ENCODE data around the gene CEBPG.

Gene CEBPG

DNA sequence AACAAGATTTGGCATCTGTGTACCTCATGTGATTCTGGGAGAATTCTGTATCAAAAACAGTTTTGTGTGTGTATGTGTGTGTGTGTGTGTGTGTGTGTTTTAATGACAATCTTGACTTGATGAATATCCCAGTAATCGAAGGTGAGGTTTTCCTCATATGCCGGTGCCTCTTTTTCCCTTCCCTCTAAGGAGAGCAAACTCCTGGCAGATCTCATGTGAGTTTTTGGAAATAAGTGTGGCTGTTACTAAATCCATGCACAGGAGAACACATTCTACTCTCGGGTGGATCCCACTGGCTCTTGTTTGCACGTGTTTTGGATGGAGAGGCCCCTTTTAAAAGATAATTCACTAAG is 29.0 kb upstream of the CEBPG start:
- DNase-seq: no peak
- Mint-ChIP-seq H3K36me3 (no peaks in the 10 kb centered on the region), H3K27me3 (peaks cover 51% of the 10 kb centered on the region), H3K4me3 (no peak overlapping the region), H3K4me1 (no peaks in the 10 kb centered on the region), H3K9me3 (no peaks in the 10 kb centered on the region), H3K27ac (no peak overlapping the region)
- CTCF ChIA-PET: no interaction called here

DNA sequence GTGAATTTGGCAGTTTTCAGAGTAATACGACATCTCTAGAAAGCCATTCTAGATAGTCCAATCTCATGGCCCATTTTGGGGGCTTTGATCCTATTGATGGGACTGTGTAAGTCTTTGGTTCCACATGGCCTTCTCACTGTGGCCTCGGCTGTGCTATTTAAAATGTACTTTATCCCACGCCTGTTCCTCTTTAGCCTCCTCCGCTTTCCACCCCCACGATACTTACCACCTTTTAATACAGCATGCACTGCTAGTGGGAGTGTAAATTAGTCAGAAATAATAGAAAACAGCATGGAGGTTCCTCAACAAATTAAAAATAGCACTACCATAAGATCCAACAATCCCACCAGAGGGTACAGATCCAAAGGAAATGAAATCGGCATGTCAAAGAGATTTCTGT is 28.3 kb upstream of the CEBPG start:
- Mint-ChIP-seq H3K27me3 (peaks cover 50% of the 10 kb centered on the region), H3K4me3 (no peak overlapping the region), H3K27ac (no peak overlapping the region), H3K36me3 (no peaks in the 10 kb centered on the region), H3K9me3 (no peaks in the 10 kb centered on the region), H3K4me1 (no peaks in the 10 kb centered on the region)
- no peak for DNase-seq
- CTCF ChIA-PET: no interaction called here

GRCh38 chr19:33346665-33347064 is 26.8 kb upstream of the CEBPG start:
- CTCF ChIA-PET: no interaction called here
- Mint-ChIP-seq H3K36me3 (no peaks in the 10 kb centered on the region), H3K4me3 (no peak overlapping the region), H3K27ac (no peak overlapping the region), H3K9me3 (no peaks in the 10 kb centered on the region), H3K4me1 (no peaks in the 10 kb centered on the region), H3K27me3 (peaks cover 36% of the 10 kb centered on the region)
- no peak for DNase-seq

DNA sequence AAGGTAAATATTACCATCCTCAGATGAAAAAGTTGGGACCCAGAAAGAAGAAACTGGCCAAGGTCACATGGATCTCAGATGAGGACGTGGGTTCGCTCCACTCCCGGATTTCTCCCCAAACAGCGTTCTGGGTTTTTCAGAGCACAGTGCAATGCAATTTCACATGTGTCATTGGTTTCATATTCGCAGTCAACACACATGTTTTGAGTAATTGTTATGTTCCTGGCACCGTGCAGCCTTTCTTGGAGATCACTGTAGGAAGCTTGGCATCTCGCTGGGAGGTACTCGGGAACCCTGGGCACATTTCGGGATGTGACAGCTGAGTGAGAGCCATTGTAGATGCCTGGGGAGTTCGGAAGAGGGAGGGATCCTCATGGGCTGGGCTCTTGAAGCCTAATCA is 26.2 kb upstream of the CEBPG start:
- DNase-seq: no peak
- H3K4me1 Mint-ChIP-seq: no peaks in the 10 kb centered on the region

DNA sequence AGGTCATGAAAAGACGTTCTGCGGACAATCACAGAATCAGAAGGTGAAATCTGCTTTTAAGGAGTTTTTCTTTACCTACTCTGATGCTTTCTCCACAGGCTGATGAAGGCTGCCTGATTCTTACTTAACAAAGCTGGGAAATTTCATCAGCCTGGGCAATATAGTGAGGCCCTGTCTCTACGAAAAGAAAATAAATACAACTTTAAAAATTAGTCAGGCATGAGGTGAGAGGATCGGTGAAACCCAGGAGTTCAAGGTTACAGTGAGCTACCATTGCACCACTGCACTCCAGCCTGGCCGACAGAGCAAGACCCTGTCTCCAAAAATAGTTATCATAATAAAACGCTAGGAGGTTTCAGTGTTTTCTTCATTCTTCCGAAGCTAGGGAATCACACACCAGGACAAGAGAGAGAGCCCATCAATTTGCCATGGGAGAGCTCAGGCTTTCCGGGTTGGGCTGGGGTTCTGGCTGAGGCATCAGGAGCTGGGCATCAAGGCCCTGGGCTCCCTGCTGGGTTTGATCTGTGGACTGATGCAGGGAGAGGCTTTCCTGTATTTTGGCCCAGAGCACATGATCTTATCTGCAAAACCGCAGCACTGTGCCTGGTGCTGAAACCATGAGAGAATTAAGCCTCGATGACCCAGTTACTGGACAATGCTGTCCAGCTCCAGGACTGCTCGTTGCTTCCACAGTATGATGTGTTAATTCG is 25.1 kb upstream of the CEBPG start:
- no peak overlapping the region for H3K27ac Mint-ChIP-seq
- H3K27me3 Mint-ChIP-seq: peaks cover 30% of the 10 kb centered on the region
- no peaks in the 10 kb centered on the region for H3K9me3 Mint-ChIP-seq
- H3K4me3 Mint-ChIP-seq: no peak overlapping the region
- no peaks in the 10 kb centered on the region for H3K4me1 Mint-ChIP-seq
- CTCF ChIA-PET: no interaction called here
- DNase-seq: no peak
- no peaks in the 10 kb centered on the region for H3K36me3 Mint-ChIP-seq

More for the DNA sequence above, 26.2 kb upstream of the CEBPG start:
- peaks cover 34% of the 10 kb centered on the region for H3K27me3 Mint-ChIP-seq
- H3K36me3 Mint-ChIP-seq: no peaks in the 10 kb centered on the region
- CTCF ChIA-PET: no interaction called here
- H3K4me3 Mint-ChIP-seq: no peak overlapping the region
- H3K27ac Mint-ChIP-seq: no peak overlapping the region
- H3K9me3 Mint-ChIP-seq: no peaks in the 10 kb centered on the region

GRCh38 chr19:33349319-33350289 is 23.9 kb upstream of the CEBPG start:
- Mint-ChIP-seq H3K27ac (no peak overlapping the region), H3K4me1 (no peaks in the 10 kb centered on the region), H3K4me3 (no peak overlapping the region), H3K9me3 (no peaks in the 10 kb centered on the region), H3K27me3 (peaks cover 21% of the 10 kb centered on the region), H3K36me3 (no peaks in the 10 kb centered on the region)
- no peak for DNase-seq
- CTCF ChIA-PET: no interaction called here

- no peak overlapping the region for H3K27ac Mint-ChIP-seq
- H3K4me1 Mint-ChIP-seq: no peaks in the 10 kb centered on the region
- H3K36me3 Mint-ChIP-seq: no peaks in the 10 kb centered on the region
- peaks cover 3% of the 10 kb centered on the region for H3K9me3 Mint-ChIP-seq
- DNase-seq: no peak
- no peak overlapping the region for H3K4me3 Mint-ChIP-seq
- peaks cover 19% of the 10 kb centered on the region for H3K27me3 Mint-ChIP-seq
- CTCF ChIA-PET: no interaction called here
These were observed 22.8 kb upstream of the CEBPG start for GRCh38 chr19:33350538-33351309.

- peaks cover 19% of the 10 kb centered on the region for H3K27me3 Mint-ChIP-seq
- peaks cover 5% of the 10 kb centered on the region for H3K9me3 Mint-ChIP-seq
- H3K4me1 Mint-ChIP-seq: no peaks in the 10 kb centered on the region
- H3K36me3 Mint-ChIP-seq: no peaks in the 10 kb centered on the region
- CTCF ChIA-PET: no interaction called here
- H3K27ac Mint-ChIP-seq: no peak overlapping the region
- no peak for DNase-seq
- no peak overlapping the region for H3K4me3 Mint-ChIP-seq
These were observed 18.0 kb upstream of the CEBPG start for GRCh38 chr19:33355535-33355934.

DNA sequence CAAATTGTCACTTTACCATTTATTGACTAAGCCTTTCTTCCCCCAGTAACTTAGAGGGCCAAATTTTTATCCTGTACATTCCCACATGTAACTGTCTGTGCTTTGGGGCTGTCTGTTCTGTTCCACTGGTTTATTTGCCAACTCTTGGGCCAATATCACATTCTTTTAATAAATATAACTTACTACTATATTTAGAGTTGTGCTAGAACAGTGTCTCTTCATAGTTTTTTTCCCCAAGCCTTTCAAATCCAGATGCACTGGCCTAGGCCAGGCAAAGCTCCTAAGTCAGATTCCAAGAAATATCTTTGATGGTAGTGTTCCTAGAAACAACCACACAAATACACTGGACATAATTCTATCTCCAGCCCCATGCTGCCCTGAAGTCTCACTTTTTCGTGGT is 16.0 kb upstream of the CEBPG start:
- H3K4me3 Mint-ChIP-seq: no peak overlapping the region
- no peak for DNase-seq
- peaks cover 29% of the 10 kb centered on the region for H3K27me3 Mint-ChIP-seq
- no peaks in the 10 kb centered on the region for H3K4me1 Mint-ChIP-seq
- H3K36me3 Mint-ChIP-seq: no peaks in the 10 kb centered on the region
- peaks cover 5% of the 10 kb centered on the region for H3K9me3 Mint-ChIP-seq
- H3K27ac Mint-ChIP-seq: no peak overlapping the region
- CTCF ChIA-PET: no interaction called here

- CTCF ChIA-PET: interaction anchor here (0.5 kb wide), 1 partner anchor 945 kb away, joined by 3 read pairs; no protein-coding TSS in a partner anchor
- no peak overlapping the region for H3K4me3 Mint-ChIP-seq
These were observed 15.1 kb upstream of the CEBPG start for GRCh38 chr19:33358408-33358807.

DNA sequence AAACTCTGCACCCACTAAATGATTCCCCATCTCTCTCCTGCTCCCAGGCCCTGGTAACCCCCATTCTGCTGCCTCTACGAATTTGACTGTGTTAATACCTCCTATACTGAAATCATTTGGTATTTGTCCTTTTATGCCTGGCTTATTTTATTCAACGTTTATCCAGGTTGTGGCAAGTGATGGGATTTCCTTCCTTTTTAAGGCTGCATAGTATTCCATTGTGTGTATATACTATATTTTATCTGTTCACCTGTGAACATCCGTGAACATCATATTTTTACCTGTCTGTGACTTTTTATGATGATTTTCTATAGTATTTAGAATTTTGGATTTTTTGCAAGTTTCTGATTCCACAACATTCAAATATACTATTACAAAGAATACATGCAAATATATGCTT is 13.9 kb upstream of the CEBPG start:
- H3K27ac Mint-ChIP-seq: no peak overlapping the region
- no peak for DNase-seq
- no peaks in the 10 kb centered on the region for H3K36me3 Mint-ChIP-seq
- H3K27me3 Mint-ChIP-seq: peaks cover 41% of the 10 kb centered on the region
- H3K4me3 Mint-ChIP-seq: no peak overlapping the region
- CTCF ChIA-PET: interaction anchor here (1.3 kb wide), 1 partner anchor 235 kb away, joined by 3 read pairs; no protein-coding TSS in a partner anchor
- H3K4me1 Mint-ChIP-seq: no peaks in the 10 kb centered on the region
- H3K9me3 Mint-ChIP-seq: peaks cover 5% of the 10 kb centered on the region

More at GRCh38 chr19:33358408-33358807, 15.1 kb upstream of the CEBPG start:
- Mint-ChIP-seq H3K27ac (no peak overlapping the region), H3K27me3 (peaks cover 32% of the 10 kb centered on the region), H3K4me1 (no peaks in the 10 kb centered on the region), H3K36me3 (no peaks in the 10 kb centered on the region), H3K9me3 (peaks cover 5% of the 10 kb centered on the region)
- DNase-seq: no peak

- Mint-ChIP-seq H3K9me3 (no peaks in the 10 kb centered on the region), H3K27ac (no peak overlapping the region), H3K36me3 (no peaks in the 10 kb centered on the region), H3K4me3 (no peak overlapping the region), H3K4me1 (no peaks in the 10 kb centered on the region), H3K27me3 (peaks cover 62% of the 10 kb centered on the region)
- no peak for DNase-seq
- CTCF ChIA-PET: no interaction called here
These were observed 10.8 kb upstream of the CEBPG start for GRCh38 chr19:33362508-33363228.

DNA sequence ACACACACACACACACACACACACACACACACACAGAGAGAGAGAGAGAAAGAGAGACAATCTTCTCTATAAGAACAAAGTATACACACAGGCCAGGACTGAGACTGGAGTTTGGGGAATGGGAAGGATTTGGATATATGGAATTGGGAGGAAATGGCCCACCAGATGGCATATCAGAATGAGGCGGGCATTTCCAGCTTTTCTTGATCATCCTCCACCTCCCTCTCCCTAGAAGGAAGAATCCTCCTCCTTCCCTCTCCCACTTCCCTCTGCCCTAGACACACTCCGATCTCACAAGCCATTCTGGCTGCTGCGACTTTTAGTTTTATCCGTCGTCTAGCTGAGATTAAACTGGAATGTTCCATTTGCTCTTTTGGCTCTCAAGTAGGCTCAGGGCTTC is 10.0 kb upstream of the CEBPG start:
- H3K27me3 Mint-ChIP-seq: peaks cover 59% of the 10 kb centered on the region
- H3K27ac Mint-ChIP-seq: no peak overlapping the region
- CTCF ChIA-PET: no interaction called here
- no peaks in the 10 kb centered on the region for H3K9me3 Mint-ChIP-seq
- no peak overlapping the region for H3K4me3 Mint-ChIP-seq
- H3K4me1 Mint-ChIP-seq: no peaks in the 10 kb centered on the region
- DNase-seq: no peak
- no peaks in the 10 kb centered on the region for H3K36me3 Mint-ChIP-seq

- H3K27me3 Mint-ChIP-seq: peaks cover 58% of the 10 kb centered on the region
- no peaks in the 10 kb centered on the region for H3K4me1 Mint-ChIP-seq
- CTCF ChIA-PET: no interaction called here
- no peak for DNase-seq
- H3K4me3 Mint-ChIP-seq: no peak overlapping the region
- H3K36me3 Mint-ChIP-seq: no peaks in the 10 kb centered on the region
- no peak overlapping the region for H3K27ac Mint-ChIP-seq
- no peaks in the 10 kb centered on the region for H3K9me3 Mint-ChIP-seq
These were observed 7.8 kb upstream of the CEBPG start for GRCh38 chr19:33365691-33366090.

Measured in activated naive CD4-positive, alpha-beta T cell treated with anti-CD3 and anti-CD28 coated beads, Interleukin-2, amount 10 ng/mL, durations not matched to agents 7 days and 5 days (primary cell).